H9 (cell line): Measurements from ENCODE around the gene TSC1. TPM values are rescaled to one million over a fixed set of nuclear protein-coding genes. Genes with fewer than 3 reads are reported as not detected.

Experiments
- DNase-seq: peaks from one replicate; pipeline ENCODE4 v3.0.0-alpha.2; 2017
- H2AFZ ChIP-seq: one replicate; pipeline ENCODE4 v1.6.1; 2013; ENCODE audit warnings: mild to moderate bottlenecking, low read length, control low read depth, moderate library complexity
- H2AK5ac ChIP-seq: 2 replicates; pipeline ENCODE4 v1.6.1; 2013; ENCODE audit warnings: low read length, control low read depth, mixed read lengths; ENCODE audit not compliant: insufficient read length
- H2BK120ac ChIP-seq: one replicate; pipeline ENCODE4 v1.6.1; 2013; ENCODE audit warnings: low read depth, mild to moderate bottlenecking, low read length, control low read depth, inconsistent platforms; ENCODE audit not compliant: poor library complexity, severe bottlenecking
- H2BK12ac ChIP-seq: 2 replicates; pipeline ENCODE4 v1.6.1; 2013; ENCODE audit warnings: low read length, control low read depth, mixed read lengths, low read depth; ENCODE audit not compliant: insufficient read length
- H2BK15ac ChIP-seq: 2 replicates; pipeline ENCODE4 v1.6.1; 2013; ENCODE audit warnings: low read depth, low read length, control low read depth
- H2BK20ac ChIP-seq: one replicate; pipeline ENCODE4 v1.6.1; 2013; ENCODE audit warnings: low read depth, mild to moderate bottlenecking, low read length, control low read depth, inconsistent platforms; ENCODE audit not compliant: poor library complexity, severe bottlenecking
- H2BK5ac ChIP-seq: 2 replicates; pipeline ENCODE4 v1.6.1; 2013; ENCODE audit warnings: low read length, control low read depth, mixed read lengths; ENCODE audit not compliant: insufficient read length
- H3K14ac ChIP-seq: 2 replicates; pipeline ENCODE4 v1.6.1; 2013; ENCODE audit warnings: low read length, control low read depth; ENCODE audit not compliant: insufficient read depth
- H3K18ac ChIP-seq: 2 replicates; pipeline ENCODE4 v1.6.1; 2013; ENCODE audit warnings: low read depth, mild to moderate bottlenecking, mixed read lengths, low read length, control low read depth; ENCODE audit not compliant: insufficient read length
- H3K23ac ChIP-seq: 2 replicates; pipeline ENCODE4 v1.6.1; 2013; ENCODE audit warnings: low read length, control low read depth, mixed read lengths, low read depth; ENCODE audit not compliant: insufficient read length
- H3K23me2 ChIP-seq: 2 replicates; pipeline ENCODE4 v1.6.1; 2013; ENCODE audit warnings: low read depth, mild to moderate bottlenecking, mixed read lengths, low read length, control low read depth; ENCODE audit not compliant: insufficient read length, poor library complexity, severe bottlenecking
- H3K27ac ChIP-seq: 2 replicates; pipeline ENCODE4 v1.5.1; 2013; ENCODE audit warnings: low read length, control low read depth, mixed read lengths, low read depth; ENCODE audit not compliant: insufficient read length
- H3K27me3 ChIP-seq: 2 replicates; pipeline ENCODE4 v1.6.1; 2013; ENCODE audit warnings: low read length, control low read depth, inconsistent platforms; ENCODE audit not compliant: insufficient read depth
- H3K4ac ChIP-seq: 2 replicates; pipeline ENCODE4 v1.6.1; 2013; ENCODE audit warnings: low read depth, mild to moderate bottlenecking, control low read depth, inconsistent platforms, low read length, moderate library complexity
- H3K4me1 ChIP-seq: 2 replicates; pipeline ENCODE4 v1.6.1; 2013; ENCODE audit warnings: low read length, control low read depth, inconsistent platforms; ENCODE audit not compliant: insufficient read depth
- H3K4me2 ChIP-seq: 2 replicates; pipeline ENCODE4 v1.6.1; 2013; ENCODE audit warnings: low read length, control low read depth, mixed read lengths; ENCODE audit not compliant: insufficient read length, insufficient read depth
- H3K56ac ChIP-seq: 2 replicates; pipeline ENCODE4 v1.6.1; 2013; ENCODE audit warnings: low read depth, mild to moderate bottlenecking, mixed read lengths, low read length, control low read depth; ENCODE audit not compliant: insufficient read length
- H3K79me1 ChIP-seq: 2 replicates; pipeline ENCODE4 v1.6.1; 2013; ENCODE audit warnings: low read depth, mild to moderate bottlenecking, moderate library complexity, low read length, control low read depth, inconsistent platforms; ENCODE audit not compliant: insufficient read depth, poor library complexity, severe bottlenecking
- H3K79me2 ChIP-seq: 2 replicates; pipeline ENCODE4 v1.6.1; 2013; ENCODE audit warnings: low read length, control low read depth, inconsistent platforms; ENCODE audit not compliant: insufficient read depth
- H3K9ac ChIP-seq: 2 replicates; pipeline ENCODE4 v1.6.1; 2013; ENCODE audit warnings: low read length, control low read depth, mixed read lengths; ENCODE audit not compliant: insufficient read length; ENCODE audit errors: extremely low read depth
- H3K9me3 ChIP-seq: one replicate; pipeline ENCODE4 v1.6.1; 2013; ENCODE audit warnings: low read depth, low read length, inconsistent platforms; ENCODE audit not compliant: control insufficient read depth
- H3T11ph ChIP-seq: one replicate; pipeline ENCODE4 v1.6.1; 2013; ENCODE audit warnings: mild to moderate bottlenecking, low read length, control low read depth, inconsistent platforms
- H4K20me1 ChIP-seq: one replicate; pipeline ENCODE4 v1.6.1; 2013; ENCODE audit not compliant: control insufficient read depth, insufficient read length, insufficient read depth
- H4K5ac ChIP-seq: 2 replicates; pipeline ENCODE4 v1.6.1; 2013; ENCODE audit warnings: low read depth, mild to moderate bottlenecking, mixed read lengths, low read length, control low read depth; ENCODE audit not compliant: insufficient read length
- H4K8ac ChIP-seq: replicated peaks from 2 replicates; pipeline ENCODE4 v1.6.1; 2013; ENCODE audit warnings: low read length, control low read depth, mixed read lengths, low read depth; ENCODE audit not compliant: insufficient read length
- H4K91ac ChIP-seq: 2 replicates; pipeline ENCODE4 v1.6.1; 2013; ENCODE audit warnings: low read depth, mild to moderate bottlenecking, moderate library complexity, mixed read lengths, low read length, control low read depth; ENCODE audit not compliant: insufficient read length
- H3K27ac Mint-ChIP-seq, 3 experiments: 2 replicates in 2 of 3; 3 replicates in 1 of 3; pipeline ENCODE4 v1.8.0; 2020 to 2021; ENCODE audit warnings: mixed read lengths in 3 of 3, mild to moderate bottlenecking in 1 of 3, moderate library complexity in 1 of 3
- H3K27me3 Mint-ChIP-seq: 2 replicates; pipeline ENCODE4 v1.8.0; 2021; ENCODE audit warnings: low read depth, mild to moderate bottlenecking, moderate library complexity, mixed read lengths
- H3K36me3 Mint-ChIP-seq, 3 experiments: 2 replicates in 2 of 3; 3 replicates in 1 of 3; pipeline ENCODE4 v1.8.0; 2020 to 2021; ENCODE audit warnings: low read depth in 3 of 3, mixed read lengths in 3 of 3; ENCODE audit not compliant: insufficient read depth in 1 of 3
- H3K4me1 Mint-ChIP-seq, 2 experiments: 2 replicates each; pipeline ENCODE4 v1.8.0; 2020; ENCODE audit warnings: mixed read lengths in 2 of 2
- H3K4me3 Mint-ChIP-seq, 2 experiments: 2 replicates in 1 of 2; 3 replicates in 1 of 2; pipeline ENCODE4 v1.8.0; 2020 to 2021; ENCODE audit warnings: mild to moderate bottlenecking in 2 of 2, mixed read lengths in 2 of 2, moderate library complexity in 1 of 2
- H3K9me3 Mint-ChIP-seq, 2 experiments: 2 replicates in 1 of 2; 3 replicates in 1 of 2; pipeline ENCODE4 v1.8.0; 2020; ENCODE audit warnings: mild to moderate bottlenecking in 2 of 2, mixed read lengths in 2 of 2, moderate library complexity in 1 of 2
- CTCF ChIP-seq: fragments of 200-600 bp; sonication (generic); conservative IDR thresholded peaks from 3 replicates; pipeline ENCODE4 v1.8.0; 2021; ENCODE audit warnings: antibody characterized with exemption, mild to moderate bottlenecking
- WGBS: extraction: QIAGEN DNeasy Blood & Tissue Kit; methylation state at CpG from one replicate; pipeline ENCODE4 v1.1.7; 2013; ENCODE audit warnings: missing lambda C conversion rate, low lambda C conversion rate, mixed read lengths; ENCODE audit not compliant: insufficient read length; ENCODE audit errors: extremely low coverage; 5-methylcytosine and 5-hydroxymethylcytosine counted together
- total RNA-seq: library from RNA; stranded (reverse); gene quantifications from 2 replicates; pipeline ENCODE4 v1.2.1, GENCODE V29; 2021

TSC1 gene
- total RNA-seq, 1 experiment from 2014 or later: 32.7 TPM

GRCh38 chr9:132978112-132978450, 33.7 kb upstream of the TSC1 start:
- Histone ChIP-seq H3K9ac (no peak overlapping the region), H4K20me1 (no peaks in the 10 kb centered on the region), H4K5ac (no peak overlapping the region), H2AFZ (no peak overlapping the region), H3K9me3 (no peaks in the 10 kb centered on the region), H2BK5ac (no peak overlapping the region), H2BK20ac (no peak overlapping the region), H3K4me2 (peak overlapping the region; percentile 66), H3K56ac (no peak overlapping the region), H3K4ac (no peak overlapping the region), H3K79me2 (no peaks in the 10 kb centered on the region), H3K27ac (no peak overlapping the region), H3K14ac (no peak overlapping the region), H3K27me3 (peaks cover 6% of the 10 kb centered on the region; the same call in 1 of the 2 replicates), H4K8ac (no peak overlapping the region), H2BK12ac (no peak overlapping the region), H3K23ac (no peak overlapping the region), H3T11ph (no peak overlapping the region), H2BK120ac (no peak overlapping the region), H4K91ac (no peak overlapping the region), H2AK5ac (no peak overlapping the region), H3K79me1 (no peaks in the 10 kb centered on the region), H2BK15ac (no peak overlapping the region), H3K23me2 (no peaks in the 10 kb centered on the region), H3K18ac (no peak overlapping the region), H3K4me1 (no peaks in the 10 kb centered on the region)
- peaks cover 12 to 21% of the 10 kb centered on the region in 2 experiments for H3K4me1 Mint-ChIP-seq
- TF ChIP-seq CTCF: no peak
- no CpG with 5 or more reads among the region's 2 CpGs for WGBS
- H3K27me3 Mint-ChIP-seq: peaks cover 84% of the 10 kb centered on the region
- no peak overlapping the region for H3K27ac Mint-ChIP-seq
- no peaks in the 10 kb centered on the region; a peak in 2 of 5 replicates for H3K9me3 Mint-ChIP-seq
- no peaks in the 10 kb centered on the region for H3K36me3 Mint-ChIP-seq
- peak overlapping the region in 1 of 2 experiments; percentile 74; a peak in 3 of 5 replicates for H3K4me3 Mint-ChIP-seq
- DNase-seq: no peak
